HepG2 (cell line): ENCODE data around the gene ESPNL. TPM values are rescaled to one million over a fixed set of nuclear protein-coding genes. Genes with fewer than 3 reads are reported as not detected.

Experiments
- ATAC-seq: fragments of 200-7000 bp; cut with Tn5 transposase; 3 replicates; pipeline ENCODE4 v1.9.1; 2020; ENCODE audit warnings: mild to moderate bottlenecking, moderate library complexity
- BruUV-seq: library from RNA; stranded (reverse); fragments of 400-500 nt; replicated peaks from 2 replicates; lab custom pipeline; 2021; lab: Mats Ljungman, UMichigan
- CTCF ChIA-PET: fragments of 300-600 bp; formaldehyde crosslinking; extraction: SDS; loops from one replicate; lab custom pipeline; 2021; ENCODE audit warnings: low total read pairs, inconsistent platforms, low intra/inter-chr PET ratio; lab: Yijun Ruan, JAX
- POLR2A ChIA-PET: fragments of 350-600 bp; sonication (Branson Sonifier 250); formaldehyde crosslinking; loops from one replicate; lab custom pipeline; 2020; ENCODE audit warnings: antibody characterized with exemption, inconsistent platforms; lab: Yijun Ruan, JAX
- DNase-seq: peaks from one replicate; pipeline ENCODE4 v3.0.0-alpha.2; 2015; ENCODE audit warnings: low spot score
- FAIRE-seq: peaks from 3 replicates; lab custom pipeline; 2011; peaks lifted over from hg19 to GRCh38; lab: Jason Lieb, UNC
- H2AFZ ChIP-seq: one replicate; pipeline ENCODE4 v1.6.1; 2011; ENCODE audit warnings: low read length, inconsistent platforms
- H3K27ac ChIP-seq: fragments of 300-600 bp; 3 replicates; pipeline ENCODE4 v1.8.0; 2011; ENCODE audit warnings: mixed run types, mild to moderate bottlenecking, mixed read lengths, low read length, inconsistent platforms; ENCODE audit not compliant: insufficient read depth; ENCODE audit errors: extremely low read length
- H3K27me3 ChIP-seq, 2 experiments: fragments of 200-600 bp in 1 of 2; 2 replicates in 1 of 2; 3 replicates in 1 of 2; pipeline versions ENCODE4 v1.6.0 to v1.8.0; 2011; ENCODE audit warnings: low read length in 2 of 2, mild to moderate bottlenecking in 2 of 2, moderate library complexity in 2 of 2, inconsistent platforms in 1 of 2; ENCODE audit not compliant: insufficient read depth in 2 of 2, control insufficient read depth in 1 of 2
- H3K36me3 ChIP-seq, 2 experiments: fragments of 200-600 bp in 1 of 2; replicated peaks in 1 of 2; 2 replicates in 1 of 2; 3 replicates in 1 of 2; pipeline versions ENCODE4 v1.5.1 to v1.8.0; 2011; ENCODE audit warnings: low read length in 2 of 2, inconsistent platforms in 1 of 2; ENCODE audit not compliant: insufficient read depth in 2 of 2, control insufficient read depth in 1 of 2
- H3K4me1 ChIP-seq: 2 replicates; pipeline ENCODE4 v1.5.1; 2012; ENCODE audit warnings: low read length, inconsistent platforms; ENCODE audit not compliant: insufficient read depth
- H3K4me2 ChIP-seq: 2 replicates; pipeline ENCODE4 v1.6.0; 2011; ENCODE audit warnings: low read depth, low read length, inconsistent platforms
- H3K4me3 ChIP-seq, 3 experiments: fragments of 200-600 bp in 1 of 3; sonication (generic), shearing (Covaris generic) in 1 of 3; replicated peaks in 1 of 3; 2 replicates each; pipeline ENCODE4 v1.5.1; 2011 to 2016; ENCODE audit warnings: low read length in 3 of 3, inconsistent platforms in 2 of 3, low read depth in 2 of 3, mild to moderate bottlenecking in 2 of 3, control low read depth in 1 of 3, mixed read lengths in 1 of 3; ENCODE audit not compliant: insufficient read depth in 1 of 3
- H3K79me2 ChIP-seq: one replicate; pipeline ENCODE4 v1.6.1; 2011; ENCODE audit warnings: low read length, inconsistent platforms; ENCODE audit not compliant: insufficient read depth
- H3K9ac ChIP-seq: 2 replicates; pipeline ENCODE4 v1.6.0; 2011; ENCODE audit warnings: mild to moderate bottlenecking, low read depth, low read length, inconsistent platforms; ENCODE audit not compliant: insufficient read depth
- H3K9me3 ChIP-seq: 2 replicates; pipeline ENCODE4 v1.5.1; 2012; ENCODE audit warnings: mild to moderate bottlenecking, low read length
- H4K20me1 ChIP-seq: 2 replicates; pipeline ENCODE4 v1.6.0; 2011; ENCODE audit warnings: inconsistent platforms, mild to moderate bottlenecking, low read length, moderate library complexity; ENCODE audit not compliant: insufficient read depth
- ETV6 ChIP-seq: sonication (generic); formaldehyde crosslinking; conservative IDR thresholded peaks from 2 replicates; pipeline ENCODE4 v1.4.0; 2020; ENCODE audit warnings: missing genetic modification reagents
- NR3C1 ChIP-seq: sonication (generic); formaldehyde crosslinking; IDR thresholded peaks from 2 replicates; pipeline ENCODE4 v1.4.0; 2020; ENCODE audit warnings: missing genetic modification reagents
- PAX8 ChIP-seq: sonication (generic); formaldehyde crosslinking; IDR thresholded peaks from 2 replicates; pipeline ENCODE4 v1.8.0; 2022; ENCODE audit warnings: mild to moderate bottlenecking, missing genetic modification reagents, borderline replicate concordance
- PHF21A ChIP-seq: sonication (generic); formaldehyde crosslinking; IDR thresholded peaks from 2 replicates; pipeline ENCODE4 v1.5.0; 2020; ENCODE audit warnings: mild to moderate bottlenecking, missing genetic modification reagents
- PRMT3 ChIP-seq: sonication (generic); formaldehyde crosslinking; IDR thresholded peaks from 2 replicates; pipeline ENCODE4 v1.8.1; 2022; ENCODE audit warnings: low read depth, mild to moderate bottlenecking, moderate library complexity, missing genetic modification reagents, borderline replicate concordance
- RAD51 ChIP-seq: fragments of 450-650 bp; IDR thresholded peaks from 2 replicates; pipeline ENCODE4 v1.6.1; 2016; ENCODE audit warnings: borderline replicate concordance
- RXRA ChIP-seq: sonication (generic); formaldehyde crosslinking; IDR thresholded peaks from 2 replicates; pipeline ENCODE4 v1.5.1; 2020; ENCODE audit warnings: missing genetic modification reagents
- STAT5B ChIP-seq: sonication (generic); formaldehyde crosslinking; IDR thresholded peaks from 2 replicates; pipeline ENCODE4 v1.4.0; 2020; ENCODE audit warnings: missing genetic modification reagents
- ZNF354B ChIP-seq: sonication (generic); formaldehyde crosslinking; IDR thresholded peaks from 2 replicates; pipeline ENCODE4 v1.8.0; 2022; ENCODE audit warnings: mild to moderate bottlenecking, missing genetic modification reagents
- ZNF512B ChIP-seq: sonication (generic); formaldehyde crosslinking; IDR thresholded peaks from 2 replicates; pipeline ENCODE4 v1.5.1; 2020; ENCODE audit warnings: missing genetic modification reagents, mild to moderate bottlenecking, borderline replicate concordance
- ZNF780A ChIP-seq: sonication (generic); formaldehyde crosslinking; IDR thresholded peaks from 2 replicates; pipeline ENCODE4 v1.8.0; 2022; ENCODE audit warnings: mild to moderate bottlenecking, missing genetic modification reagents, moderate library complexity
- ZSCAN30 ChIP-seq: sonication (generic); formaldehyde crosslinking; IDR thresholded peaks from 2 replicates; pipeline ENCODE4 v1.5.0; 2020; ENCODE audit warnings: mild to moderate bottlenecking, missing genetic modification reagents
- WGBS: methylation state at CpG from one replicate; pipeline ENCODE4 v1.1.6; 2017; ENCODE audit warnings: low lambda C conversion rate; 5-methylcytosine and 5-hydroxymethylcytosine counted together
- in situ Hi-C: cut with HindIII; loops from 2 replicates; pipeline ENCODE4 v1.10.0; 2017; ENCODE audit warnings: low pct_unique_long_range_greater_than_20kb; ENCODE audit not compliant: extremely low pct_ligation_motif_present
- intact Hi-C: fragments of 100-400 bp; cut with micrococcal nuclease; formaldehyde crosslinking; loops from one replicate; pipeline ENCODE4 v1.10.0; 2022; ENCODE audit not compliant: unreplicated experiment
- polyA plus RNA-seq, 8 experiments: library from polyadenylated mRNA; depleted of rRNA in 3 of 8; stranded (reverse) in 7 of 8; unstranded in 1 of 8; fragments of >200 nt; fragmentation: Illumina TruSeq in 4 of 8; extraction: Trizol in 4 of 8; gene quantifications; 2 replicates each; pipeline versions ENCODE4 v1.2.1 to v1.2.3, GENCODE V29; 2011 to 2016; ENCODE audit warnings: low read depth in 4 of 8, missing spikeins in 1 of 8, mixed read lengths in 1 of 8; ENCODE audit not compliant: insufficient read depth in 1 of 8
- total RNA-seq, 5 experiments: library from RNA; depleted of rRNA; stranded (reverse); fragments of >200 nt; fragmentation: Illumina TruSeq; extraction: Trizol; gene quantifications; 2 replicates each; pipeline ENCODE4 v1.2.3, GENCODE V29; 2016; ENCODE audit warnings: low read depth in 1 of 5

ESPNL gene
- total and polyA plus RNA-seq, 2 of the 13 experiments (the other 11 are each of a cell fraction or from before 2014, with no cell fraction given), result 0.45 to 0.80 TPM

GRCh38 chr2:238174291-238174690, 74.2 kb downstream of the ESPNL start:
- H3K27me3 ChIP-seq, result no peaks in the 10 kb centered on the region
- H3K36me3 ChIP-seq, result peaks cover 35 to 79% of the 10 kb centered on the region in 2 experiments
- ATAC-seq (no peak), DNase-seq (no peak), FAIRE-seq (no peak)
- H3K9me3 ChIP-seq, result no peaks in the 10 kb centered on the region
- no peak overlapping the region for H3K9ac ChIP-seq
- H3K79me2 ChIP-seq, result no peaks in the 10 kb centered on the region
- ChIA-PET CTCF (no interaction called here), POLR2A (no interaction called here)
- intact Hi-C loops (no loop called here), in situ Hi-C loops (no loop called here)
- H4K20me1 ChIP-seq, result no peaks in the 10 kb centered on the region
- 100% methylated on average over 7 of the region's 8 CpGs for WGBS
- H3K4me3 ChIP-seq, result no peak overlapping the region
- no TSS peak for BruUV-seq
- TF ChIP-seq ZNF512B (no peak), RXRA (no peak), PAX8 (CRISPR knock-in tag) (no peak), PRMT3 (CRISPR knock-in tag) (no peak), ZSCAN30 (CRISPR knock-in tag) (no peak), ZNF354B (CRISPR knock-in tag) (no peak), ETV6 (CRISPR knock-in tag) (no peak), RAD51 (no peak), PHF21A (CRISPR knock-in tag) (no peak), STAT5B (CRISPR knock-in tag) (no peak), ZNF780A (CRISPR knock-in tag) (no peak), NR3C1 (CRISPR knock-in tag) (no peak)
- no peak overlapping the region for H2AFZ ChIP-seq
- no peak overlapping the region for H3K4me2 ChIP-seq
- no peak overlapping the region for H3K27ac ChIP-seq
- H3K4me1 ChIP-seq, result no peaks in the 10 kb centered on the region
